Measurements from ENCODE around the gene TAF11. TPM values are rescaled to one million over a fixed set of nuclear protein-coding genes. Genes with fewer than 3 reads are reported as not detected.

TAF11 gene
- total RNA-seq, 1 experiment from 2014 or later = 44.1 TPM

GRCh38 chr6:34871853-34872252, 16.0 kb downstream of the TAF11 start (continued):
- TF ChIP-seq ZNF219 (CRISPR knock-in tag; IDR thresholded peaks at IDR 0.05; ENCODE audit: borderline replicate concordance) (no peak), IRF1 (CRISPR knock-in tag; IDR thresholded peaks at IDR 0.05) (no peak), ZNF416 (CRISPR knock-in tag; IDR thresholded peaks at IDR 0.05) (no peak), ZNF317 (CRISPR knock-in tag; IDR thresholded peaks at IDR 0.05; ENCODE audit: borderline replicate concordance, low read depth) (no peak), NR3C1 (CRISPR knock-in tag; conservative IDR thresholded peaks at IDR 0.05; ENCODE audit: low read depth) (no peak), GRHL2 (CRISPR knock-in tag; IDR thresholded peaks at IDR 0.05; ENCODE audit: insufficient replicate concordance, severe bottlenecking) (no peak), RORB (CRISPR knock-in tag; IDR thresholded peaks at IDR 0.05) (no peak), FOXP4 (CRISPR knock-in tag; IDR thresholded peaks at IDR 0.05) (no peak)

- Mint-ChIP-seq H3K27ac (no peak overlapping the region), H3K4me1 (no peaks in the 10 kb centered on the region), H3K36me3 (peaks cover 39% of the 10 kb centered on the region), H3K27me3 (ENCODE audit: low read depth) (no peaks in the 10 kb centered on the region), H3K4me3 (no peak overlapping the region), H3K9me3 (no peaks in the 10 kb centered on the region)
- POLR2A ChIA-PET = no interaction called here
- ATAC-seq (no peak), DNase-seq (ENCODE audit: low spot score) (no peak)
- TF ChIP-seq KAT7 (CRISPR knock-in tag; IDR thresholded peaks at IDR 0.05; ENCODE audit: borderline replicate concordance) (no peak), JUN (CRISPR knock-in tag; IDR thresholded peaks at IDR 0.05) (no peak)
- CTCF ChIA-PET = interaction anchor here (0.7 to 1.4 kb wide), 4 partner anchors 54 to 373 kb away, joined by 3 read pairs; no protein-coding TSS in a partner anchor
Observed at GRCh38 chr6:34867484-34867883, 20.4 kb downstream of the TAF11 start.

GRCh38 chr6:34866509-34866908, 21.3 kb downstream of the TAF11 start:
- H3K4me1 Mint-ChIP-seq = no peaks in the 10 kb centered on the region
- H3K27ac Mint-ChIP-seq = no peak overlapping the region
- H3K27me3 Mint-ChIP-seq (ENCODE audit: low read depth) = no peaks in the 10 kb centered on the region
- H3K9me3 Mint-ChIP-seq = no peaks in the 10 kb centered on the region
- no peak overlapping the region for H3K4me3 Mint-ChIP-seq
- no peak for ATAC-seq
- ChIA-PET CTCF (no interaction called here), POLR2A (no interaction called here)
- no peak for DNase-seq (ENCODE audit: low spot score)
- H3K36me3 Mint-ChIP-seq = peaks cover 32% of the 10 kb centered on the region
- TF ChIP-seq NR3C1 (CRISPR knock-in tag; conservative IDR thresholded peaks at IDR 0.05; ENCODE audit: low read depth) (no peak), AR (CRISPR knock-in tag; IDR thresholded peaks at IDR 0.05) (no peak), ZBTB21 (CRISPR knock-in tag; IDR thresholded peaks at IDR 0.05; ENCODE audit: borderline replicate concordance) (no peak), AFF4 (CRISPR knock-in tag; IDR thresholded peaks at IDR 0.05; ENCODE audit: borderline replicate concordance) (no peak), MLX (CRISPR knock-in tag; IDR thresholded peaks at IDR 0.05) (no peak), EMX1 (CRISPR knock-in tag; IDR thresholded peaks at IDR 0.05) (no peak), ATF2 (CRISPR knock-in tag; IDR thresholded peaks at IDR 0.05; ENCODE audit: borderline replicate concordance, low read depth) (no peak), TEAD4 (CRISPR knock-in tag; IDR thresholded peaks at IDR 0.05) (no peak)
